KMS-11 (cell line): ENCODE results near the gene FAM219A.

Source experiments
- H2AFZ ChIP-seq: fragments of 200-600 bp; sonication (generic); 2 replicates; pipeline ENCODE4 v1.6.1; 2016; ENCODE audit warnings: antibody characterized with exemption, mixed run types, low read depth
- H3K27ac ChIP-seq: fragments of 200-600 bp; sonication (generic); 2 replicates; pipeline ENCODE4 v1.6.1; 2016; ENCODE audit warnings: mild to moderate bottlenecking, mixed run types
- H3K27me3 ChIP-seq: fragments of 200-600 bp; sonication (generic); 2 replicates; pipeline ENCODE4 v1.6.1; 2017; ENCODE audit warnings: mild to moderate bottlenecking, low read depth, mixed run types, moderate library complexity; ENCODE audit not compliant: insufficient read depth
- H3K36me3 ChIP-seq: fragments of 200-600 bp; sonication (generic); 2 replicates; pipeline ENCODE4 v1.6.1; 2017; ENCODE audit warnings: mild to moderate bottlenecking, mixed run types; ENCODE audit not compliant: insufficient read depth
- H3K4me1 ChIP-seq: fragments of 200-600 bp; sonication (generic); 2 replicates; pipeline ENCODE4 v1.6.1; 2016; ENCODE audit warnings: mild to moderate bottlenecking, low read depth, mixed run types; ENCODE audit not compliant: poor library complexity, severe bottlenecking
- H3K4me2 ChIP-seq: fragments of 200-600 bp; sonication (generic); 2 replicates; pipeline ENCODE4 v1.7.0; 2016; ENCODE audit warnings: mild to moderate bottlenecking, mixed run types
- H3K4me3 ChIP-seq: fragments of 200-600 bp; sonication (generic); IDR thresholded peaks from 2 replicates; pipeline ENCODE4 v1.6.1; 2017; ENCODE audit warnings: low read depth, low read length, mixed read lengths; ENCODE audit not compliant: insufficient read depth
- H3K79me2 ChIP-seq: fragments of 200-600 bp; sonication (generic); 2 replicates; pipeline ENCODE4 v1.6.1; 2016; ENCODE audit warnings: low read depth, mixed run types; ENCODE audit not compliant: insufficient read depth
- H3K9ac ChIP-seq: fragments of 200-600 bp; sonication (generic); 2 replicates; pipeline ENCODE4 v1.6.1; 2016; ENCODE audit warnings: mild to moderate bottlenecking, mixed run types
- H4K20me1 ChIP-seq: fragments of 200-600 bp; sonication (generic); 2 replicates; pipeline ENCODE4 v1.6.1; 2016; ENCODE audit warnings: mild to moderate bottlenecking, mixed run types; ENCODE audit not compliant: insufficient read depth
- CTCF ChIP-seq: fragments of 200-600 bp; sonication (generic); conservative IDR thresholded peaks from 2 replicates; pipeline ENCODE4 v1.6.1; 2017; ENCODE audit warnings: low read depth, mild to moderate bottlenecking, antibody characterized with exemption, low read length, moderate library complexity, mixed read lengths

Gene FAM219A

GRCh38 chr9:34405719-34406118 lies 52.7 kb downstream of the FAM219A start:
- H3K36me3 ChIP-seq = no peaks in the 10 kb centered on the region
- no peak overlapping the region for H3K4me2 ChIP-seq
- no peaks in the 10 kb centered on the region for H4K20me1 ChIP-seq
- no peak overlapping the region for H3K4me3 ChIP-seq
- H3K27me3 ChIP-seq = no peaks in the 10 kb centered on the region
- no peaks in the 10 kb centered on the region for H3K79me2 ChIP-seq
- no peak overlapping the region for H3K27ac ChIP-seq
- H2AFZ ChIP-seq = no peak overlapping the region
- no peak overlapping the region for H3K9ac ChIP-seq
- TF ChIP-seq CTCF = no peak
- no peaks in the 10 kb centered on the region for H3K4me1 ChIP-seq

GRCh38 chr9:34403554-34404380 lies 54.6 kb downstream of the FAM219A start:
- no peaks in the 10 kb centered on the region for H3K4me1 ChIP-seq
- H2AFZ ChIP-seq = no peak overlapping the region
- H3K27me3 ChIP-seq = no peaks in the 10 kb centered on the region
- H3K9ac ChIP-seq = no peak overlapping the region
- H3K27ac ChIP-seq = no peak overlapping the region
- no peak overlapping the region for H3K4me2 ChIP-seq
- peak; percentile 99 for TF ChIP-seq CTCF
- no peak overlapping the region for H3K4me3 ChIP-seq
- no peaks in the 10 kb centered on the region for H4K20me1 ChIP-seq
- H3K36me3 ChIP-seq = no peaks in the 10 kb centered on the region
- H3K79me2 ChIP-seq = no peaks in the 10 kb centered on the region

- Histone ChIP-seq H3K79me2 (no peaks in the 10 kb centered on the region), H3K27me3 (no peaks in the 10 kb centered on the region), H4K20me1 (no peaks in the 10 kb centered on the region), H2AFZ (no peak overlapping the region), H3K4me3 (no peak overlapping the region), H3K9ac (no peak overlapping the region), H3K36me3 (no peaks in the 10 kb centered on the region), H3K4me2 (no peak overlapping the region), H3K4me1 (no peaks in the 10 kb centered on the region), H3K27ac (no peak overlapping the region)
- no peak for TF ChIP-seq CTCF
Observed at GRCh38 chr9:34400686-34401602, 57.4 kb downstream of the FAM219A start.

GRCh38 chr9:34400275-34400674 lies 58.1 kb downstream of the FAM219A start:
- Histone ChIP-seq H4K20me1 (no peaks in the 10 kb centered on the region), H3K4me3 (no peak overlapping the region), H3K27me3 (no peaks in the 10 kb centered on the region), H3K4me1 (no peaks in the 10 kb centered on the region), H3K79me2 (no peaks in the 10 kb centered on the region), H3K27ac (no peak overlapping the region), H3K9ac (no peak overlapping the region), H3K36me3 (no peaks in the 10 kb centered on the region), H3K4me2 (no peak overlapping the region), H2AFZ (no peak overlapping the region)
- no peak for TF ChIP-seq CTCF
